ENCODE data around the gene WWTR1.

The WWTR1 gene

DNA sequence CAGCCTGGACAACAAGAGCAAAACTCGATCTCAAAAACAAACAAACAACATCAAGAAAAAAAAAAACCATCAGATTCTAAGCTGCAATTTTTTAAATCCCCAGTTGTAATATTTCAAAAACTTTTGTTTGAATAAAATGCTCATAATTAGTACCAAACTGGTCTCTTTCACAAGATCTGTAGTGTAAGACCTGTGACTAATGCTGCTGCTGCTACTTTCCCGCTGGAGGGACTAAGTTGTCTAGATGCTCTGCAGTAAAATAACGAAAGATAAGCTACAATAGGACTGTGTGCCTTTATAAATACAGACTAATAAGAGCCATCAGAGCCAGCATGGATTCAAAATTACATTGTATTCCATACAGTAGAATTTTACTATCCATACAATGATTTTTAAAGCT lies 137.9 kb downstream of the WWTR1 start:
- TF ChIP-seq GATA2 (IDR thresholded peaks at IDR 0.05; ENCODE audit: low read depth, low read length) = no peak
- no peak for TF ChIP-seq GATA3 (IDR thresholded peaks at IDR 0.05; ENCODE audit: low read depth, low read length)

DNA sequence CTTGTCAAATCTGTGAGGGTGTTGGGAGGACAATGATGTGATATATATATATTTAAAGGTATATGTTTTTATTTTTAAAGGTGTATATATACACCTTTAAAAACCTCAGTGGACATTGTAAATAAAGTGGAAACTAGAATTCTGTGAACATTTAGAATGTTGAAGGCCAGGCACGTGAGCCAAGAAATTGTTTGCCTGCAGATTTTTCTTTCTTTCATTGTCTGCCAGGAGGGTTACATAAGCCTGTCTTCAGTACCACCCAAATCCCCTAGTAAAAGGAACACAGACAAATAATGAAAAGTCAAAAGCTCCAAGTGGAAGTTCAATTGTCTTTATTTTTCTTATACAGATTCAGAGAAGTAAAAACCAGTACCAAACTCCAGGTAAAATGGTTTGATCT lies 140.9 kb downstream of the WWTR1 start:
- TF ChIP-seq GATA3 (IDR thresholded peaks at IDR 0.05; ENCODE audit: low read depth, low read length) = no peak
- TF ChIP-seq GATA2 (IDR thresholded peaks at IDR 0.05; ENCODE audit: low read depth, low read length) = no peak

DNA sequence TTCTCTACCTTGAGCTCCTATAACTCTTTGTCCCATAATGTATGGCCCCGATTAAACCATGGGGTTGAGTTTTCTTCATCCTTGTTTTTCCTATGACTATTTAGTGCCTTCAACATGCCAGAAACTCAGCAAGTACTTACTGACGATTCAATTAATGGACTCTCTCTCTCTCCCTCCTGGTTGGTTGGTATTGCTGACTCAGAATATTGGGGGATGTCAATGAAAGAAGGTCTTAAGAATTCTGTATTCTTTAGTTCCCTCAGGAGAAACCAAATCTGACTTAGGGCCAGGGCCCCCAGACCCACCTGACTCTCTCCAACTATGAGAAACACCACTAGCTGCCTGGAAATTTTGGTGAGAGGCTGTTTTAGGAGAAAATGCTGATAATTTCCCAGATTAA lies 142.6 kb downstream of the WWTR1 start:
- TF ChIP-seq GATA3 (IDR thresholded peaks at IDR 0.05; ENCODE audit: low read depth, low read length) (no peak), GATA2 (IDR thresholded peaks at IDR 0.05; ENCODE audit: low read depth, low read length) (no peak)

- no peak for TF ChIP-seq GATA2 (IDR thresholded peaks at IDR 0.05; ENCODE audit: low read depth, low read length)
- no peak for TF ChIP-seq GATA3 (IDR thresholded peaks at IDR 0.05; ENCODE audit: low read depth, low read length)
Measured at GRCh38 chr3:149514471-149514870, 143.4 kb downstream of the WWTR1 start.

GRCh38 chr3:149512073-149512782 lies 145.6 kb downstream of the WWTR1 start:
- TF ChIP-seq GATA3 (IDR thresholded peaks at IDR 0.05; ENCODE audit: low read depth, low read length) = no peak
- no peak for TF ChIP-seq GATA2 (IDR thresholded peaks at IDR 0.05; ENCODE audit: low read depth, low read length)

DNA sequence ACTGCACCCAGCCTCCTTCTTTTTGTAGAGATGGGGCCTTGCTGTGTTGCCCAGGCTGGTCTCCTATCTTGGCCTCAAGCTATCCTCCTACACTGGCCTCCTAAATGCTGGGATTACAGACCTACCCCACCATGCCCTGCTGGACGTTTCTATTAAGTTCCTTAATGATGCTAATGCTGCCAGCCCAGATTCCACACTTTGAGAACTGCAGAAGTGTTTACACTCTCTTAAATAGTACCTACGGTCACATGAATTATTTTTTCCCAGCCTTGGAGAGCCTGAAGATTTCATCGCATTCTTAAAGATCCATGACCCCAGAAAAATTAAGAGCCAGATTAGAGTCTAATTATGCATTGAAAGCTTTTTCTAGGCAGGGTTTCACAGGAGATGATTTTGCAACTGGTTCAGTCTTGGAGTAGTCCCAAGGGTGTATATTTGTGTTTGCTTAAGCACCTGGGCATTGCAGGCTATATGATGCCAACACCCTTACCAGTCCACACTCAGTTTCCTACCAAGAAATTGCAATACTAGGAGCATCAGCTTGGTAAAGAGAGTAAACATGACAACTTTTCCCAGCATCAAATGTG lies 146.7 kb downstream of the WWTR1 start:
- no peak for TF ChIP-seq GATA2 (IDR thresholded peaks at IDR 0.05; ENCODE audit: low read depth, low read length)
- no peak for TF ChIP-seq GATA3 (IDR thresholded peaks at IDR 0.05; ENCODE audit: low read depth, low read length)

GRCh38 chr3:149510480-149510879 lies 147.3 kb downstream of the WWTR1 start:
- TF ChIP-seq GATA2 (IDR thresholded peaks at IDR 0.05; ENCODE audit: low read depth, low read length) = no peak
- TF ChIP-seq GATA3 (IDR thresholded peaks at IDR 0.05; ENCODE audit: low read depth, low read length) = no peak

DNA sequence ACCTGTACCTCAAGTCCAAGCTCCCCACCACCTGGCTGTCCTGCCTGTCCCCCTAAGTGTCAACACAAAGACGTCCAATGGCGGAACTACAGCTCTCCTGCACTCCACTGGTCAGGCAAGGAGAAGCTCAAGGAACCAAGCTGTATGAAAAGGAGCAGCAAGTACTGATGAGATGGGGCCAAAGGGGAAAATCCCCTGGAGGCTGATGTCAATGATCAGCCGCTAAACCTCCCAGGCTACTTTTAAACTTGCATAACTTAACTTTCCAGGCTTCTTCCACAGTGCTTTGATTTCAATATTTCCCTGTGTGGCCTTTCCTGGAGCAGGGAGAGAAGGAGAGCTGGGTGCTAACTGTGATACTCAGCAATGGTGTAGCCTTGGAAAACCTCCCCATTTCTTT lies 148.3 kb downstream of the WWTR1 start:
- no peak for TF ChIP-seq GATA3 (IDR thresholded peaks at IDR 0.05; ENCODE audit: low read depth, low read length)
- no peak for TF ChIP-seq GATA2 (IDR thresholded peaks at IDR 0.05; ENCODE audit: low read depth, low read length)

GRCh38 chr3:149507491-149508324 lies 150.1 kb downstream of the WWTR1 start:
- TF ChIP-seq GATA3 (IDR thresholded peaks at IDR 0.05; ENCODE audit: low read depth, low read length) (no peak), GATA2 (IDR thresholded peaks at IDR 0.05; ENCODE audit: low read depth, low read length) (no peak)

- TF ChIP-seq GATA3 (IDR thresholded peaks at IDR 0.05; ENCODE audit: low read depth, low read length) = no peak
- TF ChIP-seq GATA2 (IDR thresholded peaks at IDR 0.05; ENCODE audit: low read depth, low read length) = no peak
Measured at GRCh38 chr3:149506965-149507364, 150.9 kb downstream of the WWTR1 start.

GRCh38 chr3:149506540-149506939 lies 151.3 kb downstream of the WWTR1 start:
- TF ChIP-seq GATA2 (IDR thresholded peaks at IDR 0.05; ENCODE audit: low read depth, low read length) (no peak), GATA3 (IDR thresholded peaks at IDR 0.05; ENCODE audit: low read depth, low read length) (no peak)

GRCh38 chr3:149502438-149502837 lies 155.4 kb downstream of the WWTR1 start:
- TF ChIP-seq GATA2 (IDR thresholded peaks at IDR 0.05; ENCODE audit: low read depth, low read length) (no peak), GATA3 (IDR thresholded peaks at IDR 0.05; ENCODE audit: low read depth, low read length) (no peak)

GRCh38 chr3:149501524-149501923 lies 156.3 kb downstream of the WWTR1 start:
- no peak for TF ChIP-seq GATA3 (IDR thresholded peaks at IDR 0.05; ENCODE audit: low read depth, low read length)

GRCh38 chr3:149497966-149498670 lies 159.7 kb downstream of the WWTR1 start:
- TF ChIP-seq GATA3 (IDR thresholded peaks at IDR 0.05; ENCODE audit: low read depth, low read length) = no peak
- TF ChIP-seq GATA2 (IDR thresholded peaks at IDR 0.05; ENCODE audit: low read depth, low read length) = no peak
